SU-DHL-6 (cell line): ENCODE data around the gene RSPRY1.

Experiments
- H2AFZ ChIP-seq: fragments of 200-600 bp; sonication (generic); 2 replicates; pipeline ENCODE4 v1.6.1; 2014; ENCODE audit warnings: low read depth, mild to moderate bottlenecking, moderate library complexity, mixed read lengths, antibody characterized with exemption, low read length; ENCODE audit not compliant: severe bottlenecking
- H3F3A ChIP-seq: fragments of 200-600 bp; shearing (Covaris generic); 2 replicates; pipeline ENCODE4 v1.6.0; 2016; ENCODE audit warnings: antibody characterized with exemption, mild to moderate bottlenecking; ENCODE audit not compliant: insufficient read depth
- H3K27ac ChIP-seq: fragments of 200-600 bp; sonication (generic); 2 replicates; pipeline ENCODE4 v1.5.1; 2016; ENCODE audit warnings: low read depth, mild to moderate bottlenecking, low read length, moderate library complexity, mixed read lengths
- H3K27me3 ChIP-seq: fragments of 200-600 bp; sonication (generic), shearing (Covaris generic); 2 replicates; pipeline ENCODE4 v1.6.0; 2014; ENCODE audit warnings: mild to moderate bottlenecking, low read length
- H3K36me3 ChIP-seq: fragments of 200-600 bp; sonication (generic); 2 replicates; pipeline ENCODE4 v1.6.1; 2014; ENCODE audit warnings: mild to moderate bottlenecking, low read length, mixed read lengths
- H3K4me2 ChIP-seq: fragments of 300-600, 200-600 bp; shearing (Covaris generic), sonication (generic); 2 replicates; pipeline ENCODE4 v1.6.0; 2014; ENCODE audit warnings: low read length, low read depth, mild to moderate bottlenecking; ENCODE audit not compliant: poor library complexity, severe bottlenecking
- H3K4me3 ChIP-seq: fragments of 200-600 bp; sonication (generic); 2 replicates; pipeline ENCODE4 v1.5.1; 2014; ENCODE audit warnings: antibody characterized with exemption, low read length, mild to moderate bottlenecking, mixed read lengths; ENCODE audit not compliant: insufficient read depth, poor library complexity, severe bottlenecking
- H3K79me2 ChIP-seq: fragments of 200-600 bp; sonication (generic); 2 replicates; pipeline ENCODE4 v1.6.1; 2014; ENCODE audit warnings: mild to moderate bottlenecking, low read length, moderate library complexity; ENCODE audit not compliant: insufficient read depth
- H3K9ac ChIP-seq: fragments of 200-600 bp; sonication (generic); 2 replicates; pipeline ENCODE4 v1.7.0; 2014; ENCODE audit warnings: mild to moderate bottlenecking, low read length
- H3K9me2 ChIP-seq: fragments of 200-600 bp; sonication (generic); replicated peaks from 2 replicates; pipeline ENCODE4 v1.6.1; 2014; ENCODE audit warnings: low read length; ENCODE audit not compliant: insufficient read depth
- H3K9me3 ChIP-seq: fragments of 200-600 bp; sonication (generic); 2 replicates; pipeline ENCODE4 v1.6.1; 2014; ENCODE audit warnings: low read length, mixed read lengths; ENCODE audit not compliant: insufficient read depth
- H4K20me1 ChIP-seq: fragments of 200-600 bp; sonication (generic); 2 replicates; pipeline ENCODE4 v1.6.1; 2014; ENCODE audit warnings: low read depth, mild to moderate bottlenecking, antibody characterized with exemption, low read length, moderate library complexity, mixed read lengths
- EZH2phosphoT487 ChIP-seq: fragments of 200-600 bp; sonication (generic), shearing (Covaris generic); conservative IDR thresholded peaks from 2 replicates; pipeline ENCODE4 v1.6.1; 2018; ENCODE audit warnings: mild to moderate bottlenecking, antibody characterized with exemption, low read length, moderate library complexity, mixed read lengths
- TF ChIP-seq, protein P1 (sequence below): fragments of 200-600 bp; sonication (generic); IDR thresholded peaks from one replicate; pipeline ENCODE4 v1.5.1; 2017; ENCODE audit warnings: antibody characterized with exemption, mild to moderate bottlenecking, low read length, moderate library complexity; ENCODE audit not compliant: insufficient read depth, poor library complexity, severe bottlenecking

The RSPRY1 gene

DNA sequence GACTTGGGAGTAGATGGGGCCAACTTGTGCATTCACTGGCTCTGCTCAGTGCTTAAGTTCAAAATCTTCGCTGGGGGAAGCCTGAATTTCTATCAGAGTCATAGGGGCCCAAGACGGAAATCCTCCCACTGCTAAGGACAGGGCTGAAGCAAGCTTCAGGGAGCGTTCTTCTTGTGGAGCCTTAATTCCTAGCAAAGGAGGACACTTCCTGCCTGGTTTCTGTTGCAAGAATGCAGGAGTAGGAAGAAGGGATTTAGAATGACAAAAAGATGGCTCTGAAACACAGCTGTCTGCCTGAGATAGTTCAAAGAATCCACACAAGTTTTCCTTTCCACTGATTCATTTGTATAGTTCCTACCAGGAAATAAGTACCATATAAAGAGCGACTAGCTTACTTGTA lies 26.7 kb upstream of the RSPRY1 start:
- no peak overlapping the region for H3K9ac ChIP-seq

DNA sequence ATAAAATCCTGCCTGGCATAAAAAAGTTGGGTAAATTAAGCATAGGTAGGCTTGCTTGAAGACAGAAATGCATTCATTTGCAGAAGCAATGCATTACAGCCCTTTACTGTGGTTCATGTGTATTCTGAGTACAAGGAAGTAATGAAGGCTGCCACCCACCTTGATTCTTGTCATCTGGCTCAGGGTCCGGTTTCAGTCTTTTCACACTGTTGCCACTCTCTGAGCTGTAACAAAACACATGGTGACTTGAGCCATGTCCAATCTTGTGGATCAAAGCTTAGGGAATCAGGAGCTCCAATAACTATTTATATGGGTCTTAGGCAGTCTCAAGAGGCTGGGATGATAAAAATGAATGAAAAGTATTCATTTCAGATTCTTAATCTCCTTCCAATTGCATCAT lies 22.3 kb upstream of the RSPRY1 start:
- H3K27me3 ChIP-seq, result no peaks in the 10 kb centered on the region
- no peak for TF ChIP-seq EZH2phosphoT487
- TF ChIP-seq, protein P1, sequence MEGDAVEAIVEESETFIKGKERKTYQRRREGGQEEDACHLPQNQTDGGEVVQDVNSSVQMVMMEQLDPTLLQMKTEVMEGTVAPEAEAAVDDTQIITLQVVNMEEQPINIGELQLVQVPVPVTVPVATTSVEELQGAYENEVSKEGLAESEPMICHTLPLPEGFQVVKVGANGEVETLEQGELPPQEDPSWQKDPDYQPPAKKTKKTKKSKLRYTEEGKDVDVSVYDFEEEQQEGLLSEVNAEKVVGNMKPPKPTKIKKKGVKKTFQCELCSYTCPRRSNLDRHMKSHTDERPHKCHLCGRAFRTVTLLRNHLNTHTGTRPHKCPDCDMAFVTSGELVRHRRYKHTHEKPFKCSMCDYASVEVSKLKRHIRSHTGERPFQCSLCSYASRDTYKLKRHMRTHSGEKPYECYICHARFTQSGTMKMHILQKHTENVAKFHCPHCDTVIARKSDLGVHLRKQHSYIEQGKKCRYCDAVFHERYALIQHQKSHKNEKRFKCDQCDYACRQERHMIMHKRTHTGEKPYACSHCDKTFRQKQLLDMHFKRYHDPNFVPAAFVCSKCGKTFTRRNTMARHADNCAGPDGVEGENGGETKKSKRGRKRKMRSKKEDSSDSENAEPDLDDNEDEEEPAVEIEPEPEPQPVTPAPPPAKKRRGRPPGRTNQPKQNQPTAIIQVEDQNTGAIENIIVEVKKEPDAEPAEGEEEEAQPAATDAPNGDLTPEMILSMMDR, result no peak
- H3K27ac ChIP-seq, result no peak overlapping the region
- peaks cover 23% of the 10 kb centered on the region for H3K36me3 ChIP-seq
- no peaks in the 10 kb centered on the region for H3K79me2 ChIP-seq
- no peaks in the 10 kb centered on the region for H4K20me1 ChIP-seq
- H3K4me2 ChIP-seq, result no peak overlapping the region
- H3K9ac ChIP-seq, result no peak overlapping the region
- no peaks in the 10 kb centered on the region for H3K9me2 ChIP-seq
- H3K9me3 ChIP-seq, result no peaks in the 10 kb centered on the region
- no peak overlapping the region for H3K4me3 ChIP-seq
- no peak overlapping the region for H2AFZ ChIP-seq
- 0 out of 2 replicates have a peak, but pooled peaks cover 2% of the 10 kb centered on the region for H3F3A ChIP-seq

More for the DNA sequence above, 26.7 kb upstream of the RSPRY1 start:
- Histone ChIP-seq H3K36me3 (peaks cover 24% of the 10 kb centered on the region; the same call in 1 of the 2 replicates), H3K4me3 (no peak overlapping the region), H3K27me3 (no peaks in the 10 kb centered on the region), H3K79me2 (no peaks in the 10 kb centered on the region), H3K4me2 (no peak overlapping the region), H3K9me3 (no peaks in the 10 kb centered on the region), H3K9me2 (no peaks in the 10 kb centered on the region), H3K27ac (no peak overlapping the region), H3F3A (no peaks in the 10 kb centered on the region), H2AFZ (no peak overlapping the region), H4K20me1 (no peaks in the 10 kb centered on the region)
- TF ChIP-seq, protein P1, result no peak
- TF ChIP-seq EZH2phosphoT487, result no peak

DNA sequence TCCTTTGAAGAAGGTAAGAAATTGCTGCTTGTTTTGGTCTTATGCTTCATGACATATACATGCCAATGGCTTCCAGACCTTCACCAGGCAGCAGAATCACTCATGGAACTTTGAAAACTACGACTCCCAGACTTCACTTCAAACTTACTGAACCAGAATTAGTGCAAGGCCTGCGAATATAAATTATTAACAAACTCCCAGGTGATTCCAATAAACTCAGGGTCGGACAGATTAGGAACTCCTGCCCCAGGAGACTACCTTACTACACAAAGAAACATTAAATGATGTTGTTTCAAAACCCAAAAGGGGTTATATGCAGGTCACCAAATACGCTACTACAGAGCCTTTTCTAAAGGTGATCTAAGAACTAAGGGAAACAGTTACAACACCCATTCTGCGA lies 20.6 kb upstream of the RSPRY1 start:
- TF ChIP-seq EZH2phosphoT487, result no peak
- TF ChIP-seq, protein P1, result no peak
- no peak overlapping the region for H3K27ac ChIP-seq
- no peaks in the 10 kb centered on the region for H4K20me1 ChIP-seq

DNA sequence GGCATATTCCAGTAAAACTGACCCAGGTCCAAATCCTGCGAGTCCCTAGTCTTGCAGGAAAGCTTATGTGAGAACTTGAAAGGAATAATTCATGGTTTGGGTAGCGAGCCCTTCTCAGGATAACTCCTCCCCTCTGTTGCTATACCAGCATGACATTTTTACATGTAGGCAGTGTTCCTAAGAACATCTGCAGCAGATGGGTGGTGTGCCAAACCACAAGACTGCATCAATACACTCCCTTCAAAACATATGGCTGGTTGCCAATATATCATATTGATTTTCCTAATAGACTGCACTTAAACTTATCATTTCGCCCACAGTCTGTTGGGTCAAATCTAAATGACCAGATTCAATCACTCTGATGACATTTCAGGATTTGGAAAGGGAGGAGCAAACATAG lies 20.2 kb upstream of the RSPRY1 start:
- TF ChIP-seq, protein P1, result no peak
- TF ChIP-seq EZH2phosphoT487, result no peak
- Histone ChIP-seq H3K9ac (no peak overlapping the region), H3K9me2 (no peaks in the 10 kb centered on the region), H3K27ac (no peak overlapping the region), H3K79me2 (no peaks in the 10 kb centered on the region), H3K9me3 (no peaks in the 10 kb centered on the region), H3K27me3 (no peaks in the 10 kb centered on the region), H4K20me1 (no peaks in the 10 kb centered on the region), H2AFZ (no peak overlapping the region), H3K4me3 (no peak overlapping the region), H3F3A (0 out of 2 replicates have a peak, but pooled peaks cover 7% of the 10 kb centered on the region), H3K36me3 (peaks cover 22% of the 10 kb centered on the region), H3K4me2 (no peak overlapping the region)

More for the DNA sequence above, 20.6 kb upstream of the RSPRY1 start:
- no peaks in the 10 kb centered on the region for H3K79me2 ChIP-seq
- no peaks in the 10 kb centered on the region for H3K27me3 ChIP-seq
- no peaks in the 10 kb centered on the region for H3K9me3 ChIP-seq
- H2AFZ ChIP-seq, result no peak overlapping the region
- no peak overlapping the region for H3K9ac ChIP-seq
- H3K36me3 ChIP-seq, result peaks cover 25% of the 10 kb centered on the region
- 0 out of 2 replicates have a peak, but pooled peaks cover 7% of the 10 kb centered on the region for H3F3A ChIP-seq
- no peak overlapping the region for H3K4me3 ChIP-seq
- no peaks in the 10 kb centered on the region for H3K9me2 ChIP-seq
- no peak overlapping the region for H3K4me2 ChIP-seq
